Measurements from ENCODE around the gene LIMS1.

GRCh38 chr2:108536911-108537310 is 2.6 kb downstream of the LIMS1 start:
- TF ChIP-seq CTCF (IDR thresholded peaks at IDR 0.05) (no peak), EZH2 (IDR thresholded peaks at IDR 0.05; ENCODE audit: borderline replicate concordance, insufficient read depth, low read depth, low read length, poor library complexity, severe bottlenecking) (no peak)

All from B cell (primary cell).